ENCODE results near the gene SH3BP1. TPM values are rescaled to one million over a fixed set of nuclear protein-coding genes. Genes with fewer than 3 reads are reported as not detected.

Gene SH3BP1
- polyA plus RNA-seq, 3 donors, result 20.0 to 214 (median 20.0) TPM

DNA sequence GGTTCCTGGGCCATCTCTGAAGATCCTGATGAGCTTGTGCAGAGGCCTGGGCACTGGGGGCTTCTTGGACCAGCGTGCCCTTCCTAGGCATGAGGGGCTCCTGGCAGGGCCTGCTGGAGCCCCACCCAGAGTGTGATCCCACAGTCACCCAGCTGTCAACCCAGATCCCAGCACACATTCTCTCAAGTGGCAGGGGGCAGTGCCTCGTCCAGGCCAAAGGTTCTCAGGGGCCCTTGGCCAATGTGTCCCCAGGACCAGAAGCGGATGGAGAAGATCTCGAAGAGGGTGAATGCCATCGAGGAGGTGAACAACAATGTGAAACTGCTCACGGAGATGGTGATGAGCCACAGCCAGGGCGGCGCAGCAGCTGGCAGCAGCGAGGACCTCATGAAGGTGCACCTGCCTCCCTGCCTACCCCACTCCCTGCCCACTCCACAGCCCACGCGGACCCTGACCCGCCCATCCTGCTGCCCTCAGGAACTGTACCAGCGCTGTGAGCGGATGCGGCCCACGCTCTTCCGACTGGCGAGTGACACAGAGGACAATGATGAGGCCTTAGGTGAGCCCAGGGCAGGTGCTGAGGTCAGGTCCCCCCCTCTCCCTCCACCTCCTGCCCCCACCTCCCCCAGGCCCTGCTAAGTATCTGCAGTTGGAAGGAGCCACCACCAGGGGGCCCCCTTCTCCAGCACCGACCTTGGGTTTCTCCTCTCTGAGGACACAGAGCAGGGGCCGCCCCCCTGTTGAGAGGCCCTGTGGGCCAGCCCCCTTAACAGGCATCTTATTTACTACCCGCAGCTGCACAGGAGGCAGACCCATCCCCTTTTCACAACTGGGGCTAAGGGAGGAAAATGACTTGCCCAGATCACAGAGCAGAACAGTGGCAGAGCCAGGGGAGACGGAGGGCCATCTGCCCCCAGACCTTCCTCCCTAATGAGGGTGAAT, 16.1 kb upstream of the SH3BP1 start:
- peaks cover 59 to 77% of the 10 kb centered on the region in 2 donors for H3K36me3 Mint-ChIP-seq
- 72% methylated on average over 20 of the region's 22 CpGs for WGBS (ENCODE audit: insufficient coverage)
- Histone ChIP-seq H3K27ac (ENCODE audit: low read depth in 1 of 2, low read length in 2 of 2) (peak overlapping the region in 1 of 2 donors; percentile 20), H3K79me2 (ENCODE audit: insufficient read depth, low read length) (no peaks in the 10 kb centered on the region), H2AFZ (ENCODE audit: insufficient read depth, low read depth, low read length, poor library complexity, severe bottlenecking) (no peak overlapping the region), H3K9me3 (replicated peaks in 1 of 2; ENCODE audit: control insufficient read depth in 1 of 2, insufficient read depth in 1 of 2, low read length in 2 of 2) (no peaks in the 10 kb centered on the region), H3K36me3 (replicated peaks in 1 of 2; ENCODE audit: control insufficient read depth in 1 of 2, insufficient read depth in 2 of 2, low read length in 2 of 2) (peaks cover 50 to 69% of the 10 kb centered on the region in 2 donors), H3K9ac (ENCODE audit: insufficient read depth, low read length, poor library complexity, severe bottlenecking) (no peak overlapping the region), H3K4me2 (replicated peaks; ENCODE audit: extremely low read depth, low read length, poor library complexity, severe bottlenecking) (no peak overlapping the region), H3K27me3 (ENCODE audit: control insufficient read depth in 2 of 2, insufficient read depth in 2 of 2, low read length in 2 of 2) (no peaks in the 10 kb centered on the region), H3K4me1 (ENCODE audit: control insufficient read depth in 1 of 2, insufficient read depth in 2 of 2, low read length in 2 of 2) (peaks cover 28 to 33% of the 10 kb centered on the region in 2 donors), H3K4me3 (replicated peaks in 1 of 3; ENCODE audit: low read depth in 2 of 3, low read length in 3 of 3) (no peak overlapping the region), H4K20me1 (ENCODE audit: insufficient read depth, low read length) (peaks cover 6% of the 10 kb centered on the region)
- no peak overlapping the region for H3K4me3 Mint-ChIP-seq
- peak overlapping the region in 6 of 7 donors; percentile 26 to 88 (median 84) for H3K27ac Mint-ChIP-seq
- peak in 2 of 3 donors; percentile 64 to 66 for DNase-seq
- intact Hi-C loops (cut with micrococcal nuclease), result no loop called here
- no peaks in the 10 kb centered on the region for H3K9me3 Mint-ChIP-seq
- H3K27me3 Mint-ChIP-seq (ENCODE audit: low read depth in 3 of 3), result peaks cover 0 to 1% (median 0%) of the 10 kb centered on the region in 3 donors
- TF ChIP-seq, protein P1, sequence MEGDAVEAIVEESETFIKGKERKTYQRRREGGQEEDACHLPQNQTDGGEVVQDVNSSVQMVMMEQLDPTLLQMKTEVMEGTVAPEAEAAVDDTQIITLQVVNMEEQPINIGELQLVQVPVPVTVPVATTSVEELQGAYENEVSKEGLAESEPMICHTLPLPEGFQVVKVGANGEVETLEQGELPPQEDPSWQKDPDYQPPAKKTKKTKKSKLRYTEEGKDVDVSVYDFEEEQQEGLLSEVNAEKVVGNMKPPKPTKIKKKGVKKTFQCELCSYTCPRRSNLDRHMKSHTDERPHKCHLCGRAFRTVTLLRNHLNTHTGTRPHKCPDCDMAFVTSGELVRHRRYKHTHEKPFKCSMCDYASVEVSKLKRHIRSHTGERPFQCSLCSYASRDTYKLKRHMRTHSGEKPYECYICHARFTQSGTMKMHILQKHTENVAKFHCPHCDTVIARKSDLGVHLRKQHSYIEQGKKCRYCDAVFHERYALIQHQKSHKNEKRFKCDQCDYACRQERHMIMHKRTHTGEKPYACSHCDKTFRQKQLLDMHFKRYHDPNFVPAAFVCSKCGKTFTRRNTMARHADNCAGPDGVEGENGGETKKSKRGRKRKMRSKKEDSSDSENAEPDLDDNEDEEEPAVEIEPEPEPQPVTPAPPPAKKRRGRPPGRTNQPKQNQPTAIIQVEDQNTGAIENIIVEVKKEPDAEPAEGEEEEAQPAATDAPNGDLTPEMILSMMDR (IDR thresholded peaks at IDR 0.05), result peak; percentile 99
- H3K4me1 Mint-ChIP-seq, result peaks cover 32% of the 10 kb centered on the region

DNA sequence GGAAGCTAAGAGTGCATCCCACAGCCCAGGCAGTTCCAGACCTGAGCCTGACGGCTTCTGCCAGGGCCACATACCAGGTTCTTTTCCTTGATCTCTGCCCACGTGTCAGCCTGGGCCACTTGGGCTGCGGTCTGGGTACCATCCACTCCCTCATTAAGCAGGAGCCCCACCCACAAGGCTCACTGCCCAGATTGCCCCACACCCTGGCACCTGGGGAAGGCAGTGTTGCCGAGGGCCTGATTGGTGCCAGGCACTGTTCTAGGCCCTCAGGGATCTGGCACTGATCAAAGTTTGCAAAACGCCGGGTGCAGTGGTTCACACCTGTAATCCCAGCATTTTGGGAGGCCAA, 15.5 kb upstream of the SH3BP1 start:
- no peak overlapping the region for H3K9ac ChIP-seq (ENCODE audit: insufficient read depth, low read length, poor library complexity, severe bottlenecking)
- peaks cover 30 to 33% of the 10 kb centered on the region in 2 donors for H3K4me1 ChIP-seq (ENCODE audit: control insufficient read depth in 1 of 2, insufficient read depth in 2 of 2, low read length in 2 of 2)
- peaks cover 37% of the 10 kb centered on the region for H3K4me1 Mint-ChIP-seq
- H3K4me3 ChIP-seq (replicated peaks in 1 of 3; ENCODE audit: low read depth in 2 of 3, low read length in 3 of 3), result no peak overlapping the region
- H3K27me3 ChIP-seq (ENCODE audit: control insufficient read depth in 2 of 2, insufficient read depth in 2 of 2, low read length in 2 of 2), result no peaks in the 10 kb centered on the region
- H3K4me3 Mint-ChIP-seq, result no peak overlapping the region
- peak overlapping the region in 1 of 7 donors; percentile 88 for H3K27ac Mint-ChIP-seq
- no peak overlapping the region for H2AFZ ChIP-seq (ENCODE audit: insufficient read depth, low read depth, low read length, poor library complexity, severe bottlenecking)
- H3K9me3 ChIP-seq (replicated peaks in 1 of 2; ENCODE audit: control insufficient read depth in 1 of 2, insufficient read depth in 1 of 2, low read length in 2 of 2), result no peaks in the 10 kb centered on the region
- TF ChIP-seq, protein P1 (IDR thresholded peaks at IDR 0.05), result no peak
- H3K27me3 Mint-ChIP-seq (ENCODE audit: low read depth in 3 of 3), result peaks cover 0 to 1% (median 0%) of the 10 kb centered on the region in 3 donors
- 83% methylated on average over 3 of the region's 6 CpGs for WGBS (ENCODE audit: insufficient coverage)
- no peak overlapping the region for H3K27ac ChIP-seq (ENCODE audit: low read depth in 1 of 2, low read length in 2 of 2)
- no peaks in the 10 kb centered on the region for H3K9me3 Mint-ChIP-seq
- peaks cover 58 to 77% of the 10 kb centered on the region in 2 donors for H3K36me3 Mint-ChIP-seq
- H3K4me2 ChIP-seq (replicated peaks; ENCODE audit: extremely low read depth, low read length, poor library complexity, severe bottlenecking), result no peak overlapping the region
- H4K20me1 ChIP-seq (ENCODE audit: insufficient read depth, low read length), result peaks cover 6% of the 10 kb centered on the region
- H3K79me2 ChIP-seq (ENCODE audit: insufficient read depth, low read length), result peaks cover 2% of the 10 kb centered on the region
- intact Hi-C loops (cut with micrococcal nuclease), result no loop called here
- H3K36me3 ChIP-seq (replicated peaks in 1 of 2; ENCODE audit: control insufficient read depth in 1 of 2, insufficient read depth in 2 of 2, low read length in 2 of 2), result peaks cover 47 to 68% of the 10 kb centered on the region in 2 donors
- DNase-seq, result no peak

Measured in CD14-positive monocyte (primary cell).